ENCODE measurements around the gene ADGRL3.

Gene ADGRL3

DNA sequence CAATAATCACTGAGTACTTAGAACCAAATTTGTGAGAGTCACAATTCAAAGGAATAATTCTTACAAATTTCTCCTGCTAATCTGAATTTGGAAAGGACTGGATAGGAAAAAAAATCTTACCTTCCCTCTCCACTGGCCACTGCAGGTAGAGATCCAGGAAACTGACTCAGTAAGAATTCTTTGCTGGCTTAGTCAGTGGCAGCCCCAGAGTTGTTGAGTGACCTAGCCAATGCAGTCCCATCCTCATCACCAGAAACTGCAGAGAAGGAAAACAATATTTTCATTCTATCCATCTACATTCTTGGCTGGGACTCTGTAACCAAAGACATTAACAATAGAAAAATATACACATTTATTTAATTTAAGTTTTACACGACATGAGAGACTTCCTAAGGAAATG, 572.0 kb downstream of the ADGRL3 start:
- no peak overlapping the region for H3K4me3 ChIP-seq (replicated peaks; ENCODE audit: low read depth, low read length)
- TF ChIP-seq, protein P1, sequence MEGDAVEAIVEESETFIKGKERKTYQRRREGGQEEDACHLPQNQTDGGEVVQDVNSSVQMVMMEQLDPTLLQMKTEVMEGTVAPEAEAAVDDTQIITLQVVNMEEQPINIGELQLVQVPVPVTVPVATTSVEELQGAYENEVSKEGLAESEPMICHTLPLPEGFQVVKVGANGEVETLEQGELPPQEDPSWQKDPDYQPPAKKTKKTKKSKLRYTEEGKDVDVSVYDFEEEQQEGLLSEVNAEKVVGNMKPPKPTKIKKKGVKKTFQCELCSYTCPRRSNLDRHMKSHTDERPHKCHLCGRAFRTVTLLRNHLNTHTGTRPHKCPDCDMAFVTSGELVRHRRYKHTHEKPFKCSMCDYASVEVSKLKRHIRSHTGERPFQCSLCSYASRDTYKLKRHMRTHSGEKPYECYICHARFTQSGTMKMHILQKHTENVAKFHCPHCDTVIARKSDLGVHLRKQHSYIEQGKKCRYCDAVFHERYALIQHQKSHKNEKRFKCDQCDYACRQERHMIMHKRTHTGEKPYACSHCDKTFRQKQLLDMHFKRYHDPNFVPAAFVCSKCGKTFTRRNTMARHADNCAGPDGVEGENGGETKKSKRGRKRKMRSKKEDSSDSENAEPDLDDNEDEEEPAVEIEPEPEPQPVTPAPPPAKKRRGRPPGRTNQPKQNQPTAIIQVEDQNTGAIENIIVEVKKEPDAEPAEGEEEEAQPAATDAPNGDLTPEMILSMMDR (IDR thresholded peaks at IDR 0.05; ENCODE audit: low read depth, low read length, missing control alignments), result no peak
- no peak for DNase-seq (ENCODE audit: extremely low read depth, low read depth)

DNA sequence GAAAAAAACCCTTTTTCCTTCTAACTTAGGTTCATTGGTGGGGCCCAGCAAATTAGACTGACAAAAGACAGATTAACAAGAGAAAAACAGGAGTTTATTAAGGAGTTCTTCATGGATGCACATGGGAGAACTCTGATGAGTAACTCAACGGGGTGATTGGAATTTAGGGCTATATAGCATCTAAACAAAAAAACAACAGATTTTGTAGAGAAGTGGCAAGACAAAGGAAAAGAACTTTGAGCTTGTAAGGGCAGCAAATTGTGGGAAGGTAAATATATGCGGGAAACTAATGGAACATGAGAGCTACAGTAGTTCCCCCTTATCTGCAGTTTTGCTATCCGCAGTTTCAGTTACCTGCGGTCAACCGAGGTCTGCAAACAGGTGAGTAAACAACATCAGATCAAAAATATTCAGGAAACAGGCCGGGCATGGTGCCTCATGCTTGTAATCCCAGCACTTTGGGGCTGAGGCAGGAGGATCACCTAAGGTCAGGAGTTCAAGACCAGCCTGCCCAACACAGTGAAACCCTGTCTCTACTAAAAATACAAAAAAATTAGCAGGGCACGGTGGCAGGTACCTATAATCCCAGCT, 573.6 kb downstream of the ADGRL3 start:
- H3K4me3 ChIP-seq (replicated peaks; ENCODE audit: low read depth, low read length), result no peak overlapping the region
- TF ChIP-seq, protein P1 (IDR thresholded peaks at IDR 0.05; ENCODE audit: low read depth, low read length, missing control alignments), result no peak
- DNase-seq (ENCODE audit: extremely low read depth, low read depth), result no peak

DNA sequence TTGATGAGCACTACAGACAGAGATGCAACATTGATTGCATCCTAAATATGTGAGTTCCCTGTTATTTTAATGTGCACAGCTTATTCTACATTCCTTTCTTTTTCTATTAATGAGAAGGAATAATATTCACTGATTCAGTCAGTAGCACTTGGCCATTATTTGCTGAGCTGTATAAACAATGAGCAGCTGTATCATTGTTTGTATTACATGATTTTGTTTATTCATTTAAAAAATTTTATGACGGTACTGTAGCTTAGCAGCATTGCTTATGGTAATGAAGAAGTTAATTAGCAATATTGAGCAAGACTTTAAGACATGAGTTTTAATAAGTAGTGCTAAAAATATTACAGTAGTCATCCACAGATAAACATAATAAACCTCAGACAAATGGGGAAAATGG, 582.0 kb downstream of the ADGRL3 start:
- no peak for DNase-seq (ENCODE audit: extremely low read depth, low read depth)
- H3K4me3 ChIP-seq (replicated peaks; ENCODE audit: low read depth, low read length), result no peak overlapping the region
- TF ChIP-seq, protein P1 (IDR thresholded peaks at IDR 0.05; ENCODE audit: low read depth, low read length, missing control alignments), result no peak

DNA sequence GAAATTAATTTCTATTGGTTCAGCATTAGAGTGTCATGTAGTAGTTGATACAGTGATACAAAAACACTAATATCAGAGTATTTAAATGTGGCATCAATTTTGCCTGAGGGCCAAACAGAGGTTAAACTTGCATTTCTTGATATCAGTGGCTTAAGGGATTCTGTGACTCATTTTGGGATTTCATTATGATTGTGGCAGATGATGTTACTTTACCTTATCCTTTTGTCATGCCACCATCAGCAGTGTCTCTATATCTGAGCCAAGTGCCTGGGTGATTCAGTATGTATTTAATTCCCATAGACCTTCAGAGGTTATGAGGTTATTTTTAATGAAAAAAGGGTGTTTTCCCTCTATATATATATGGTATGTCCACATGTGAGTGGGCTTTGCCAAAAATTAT, 582.9 kb downstream of the ADGRL3 start:
- TF ChIP-seq, protein P1 (IDR thresholded peaks at IDR 0.05; ENCODE audit: low read depth, low read length, missing control alignments), result no peak
- no peak for DNase-seq (ENCODE audit: extremely low read depth, low read depth)
- H3K4me3 ChIP-seq (replicated peaks; ENCODE audit: low read depth, low read length), result no peak overlapping the region

DNA sequence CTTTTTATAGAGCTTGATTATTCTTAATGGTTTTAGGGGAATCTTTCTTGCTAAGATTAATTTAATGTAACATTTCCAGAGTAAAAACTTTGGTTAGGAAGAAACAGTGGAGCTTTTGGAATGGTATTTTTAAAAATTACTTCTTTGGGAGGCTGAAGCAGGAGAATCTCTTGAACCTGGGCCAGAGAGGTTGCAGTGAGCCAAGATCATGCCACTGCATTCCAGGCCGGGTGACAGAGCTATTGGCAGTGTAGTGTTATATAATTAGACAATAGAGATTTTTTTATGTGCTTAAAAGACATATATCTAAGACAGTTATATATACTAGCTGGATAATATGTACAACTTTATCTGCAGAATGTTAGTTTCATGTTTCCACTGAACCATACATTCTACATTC, 585.6 kb downstream of the ADGRL3 start:
- no peak overlapping the region for H3K4me3 ChIP-seq (replicated peaks; ENCODE audit: low read depth, low read length)
- DNase-seq (ENCODE audit: extremely low read depth, low read depth), result no peak
- TF ChIP-seq, protein P1 (IDR thresholded peaks at IDR 0.05; ENCODE audit: low read depth, low read length, missing control alignments), result no peak

DNA sequence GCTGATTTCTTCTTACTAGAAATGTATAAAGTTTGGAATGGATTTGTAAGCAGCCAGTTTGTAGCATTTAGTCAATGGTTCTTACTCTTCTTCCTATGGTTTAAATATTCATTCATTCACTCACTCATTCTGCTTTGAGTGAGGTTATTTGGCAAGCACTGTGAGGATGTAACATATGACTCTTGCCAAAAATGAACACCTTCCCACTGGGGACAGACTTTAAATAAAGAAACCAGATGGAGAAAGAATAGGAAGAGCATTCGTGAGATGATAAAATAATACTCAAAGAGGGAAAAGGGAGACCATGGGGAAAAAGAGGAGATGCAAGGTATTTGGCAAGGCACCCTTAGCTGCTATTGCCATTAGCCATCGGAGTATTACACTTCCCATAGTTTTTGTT, 586.1 kb downstream of the ADGRL3 start:
- DNase-seq (ENCODE audit: extremely low read depth, low read depth), result no peak
- TF ChIP-seq, protein P1 (IDR thresholded peaks at IDR 0.05; ENCODE audit: low read depth, low read length, missing control alignments), result no peak
- no peak overlapping the region for H3K4me3 ChIP-seq (replicated peaks; ENCODE audit: low read depth, low read length)

DNA sequence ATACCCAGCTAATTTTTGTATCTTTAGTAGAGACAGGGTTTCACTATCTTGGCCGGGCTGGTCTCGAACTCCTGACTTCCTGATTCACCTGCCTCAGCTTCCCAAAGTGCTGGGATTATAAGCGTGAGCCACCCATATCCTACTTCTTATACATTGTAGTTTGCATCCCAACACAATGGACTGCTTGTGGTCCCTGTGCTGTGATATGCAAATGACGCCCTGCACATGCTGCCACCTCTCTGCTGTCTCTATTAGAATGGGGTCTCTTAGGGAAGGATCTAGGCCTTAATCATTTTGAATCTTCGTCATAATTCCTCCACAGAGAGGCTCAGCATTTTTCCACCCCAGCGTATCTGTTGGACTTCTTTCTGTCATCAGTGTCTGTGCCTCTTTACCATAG, 595.9 kb downstream of the ADGRL3 start:
- TF ChIP-seq, protein P1 (IDR thresholded peaks at IDR 0.05; ENCODE audit: low read depth, low read length, missing control alignments), result no peak
- DNase-seq (ENCODE audit: extremely low read depth, low read depth), result no peak
- no peak overlapping the region for H3K4me3 ChIP-seq (replicated peaks; ENCODE audit: low read depth, low read length)
